Right cardiac atrium (tissue), 5 donors: ENCODE data around the gene SLC13A2. TPM values are rescaled to one million over a fixed set of nuclear protein-coding genes. Genes with fewer than 3 reads are reported as not detected.

Experiments
- ATAC-seq, 2 donors: fragments of 200-7000 bp; cut with Tn5 transposase; one replicate each; pipeline versions ENCODE4 v1.8.0 to v1.9.1; 2020; ENCODE audit warnings: moderate library complexity in 2 of 2, mild to moderate bottlenecking in 1 of 2
- DNase-seq, 3 donors: peaks; one replicate each; pipeline ENCODE4 v3.0.0-alpha.2; 2020
- H3K27ac ChIP-seq: one replicate; pipeline ENCODE4 v1.5.1; 2013; ENCODE audit warnings: mild to moderate bottlenecking, low read length, control low read depth, moderate library complexity
- H3K27me3 ChIP-seq: one replicate; pipeline ENCODE4 v1.6.1; 2013; ENCODE audit not compliant: control insufficient read depth, insufficient read depth
- H3K4me1 ChIP-seq: one replicate; pipeline ENCODE4 v1.6.1; 2013; ENCODE audit warnings: low read length; ENCODE audit not compliant: control insufficient read depth, insufficient read depth
- H3K4me3 ChIP-seq: one replicate; pipeline ENCODE4 v1.5.1; 2013; ENCODE audit warnings: low read length, control low read depth
- H3K9me3 ChIP-seq: one replicate; pipeline ENCODE4 v1.6.1; 2013; ENCODE audit warnings: low read length; ENCODE audit not compliant: control insufficient read depth
- WGBS: extraction: QIAGEN DNeasy Blood & Tissue Kit; methylation state at CpG from one replicate; pipeline ENCODE4 v1.1.7; 2013; 5-methylcytosine and 5-hydroxymethylcytosine counted together
- intact Hi-C, 4 donors: fragments of 100-400 bp; cut with DNase I; formaldehyde crosslinking; loops; one replicate each; pipeline versions ENCODE4 v1.11.0 to v1.14.0; 2022 to 2023
- polyA plus RNA-seq: library from polyadenylated mRNA; stranded (reverse); fragments of 200-250 nt; gene quantifications from one replicate; pipeline ENCODE4 v1.2.3, GENCODE V29; 2013
- total RNA-seq, 4 donors: library from RNA; stranded (reverse); fragmentation: NEBNext Ultra II Directional; extraction: Animal tissue kit (Norgen Biotek cat#: 25700); gene quantifications; one replicate each; pipeline ENCODE4 v1.2.1, GENCODE V29; 2021
- donor health status: healthy with polysubstance abuse.
- donor health status: DM: no; HTN: yes; CAD: no.
- donor health status: DM: no; HTN: no; CAD: no.
- donor health status: DM: no; HTN: yes; CAD: no; lungs with severe emphysema.
- donor health status: DM: yes; HTN: yes; CAD: no.

SLC13A2 gene
- total and polyA plus RNA-seq, 5 donors: not detected

- ATAC-seq (peak; percentile 54 to 75), DNase-seq (peak; percentile 64 to 89 (median 85))
- Histone ChIP-seq H3K4me1 (no peaks in the 10 kb centered on the region), H3K4me3 (no peak overlapping the region), H3K9me3 (no peaks in the 10 kb centered on the region), H3K27me3 (no peaks in the 10 kb centered on the region), H3K27ac (no peak overlapping the region)
- 35% methylated on average over 15 of the region's 15 CpGs for WGBS
- intact Hi-C loops: loop anchor here in 3 of 4 donors (5.0 to 10.0 kb wide), 3 partner anchors 48 to 118 kb away; partner anchors contain the start of gene RSKR (in 3 of the 3)
Measured at GRCh38 chr17:28494445-28495188, 21.2 kb downstream of the SLC13A2 start.

GRCh38 chr17:28495635-28496034 is 22.2 kb downstream of the SLC13A2 start:
- intact Hi-C loops: loop anchor here in 3 of 4 donors (2.0 to 10.0 kb wide), 4 partner anchors 47 to 117 kb away; partner anchors contain the start of gene RSKR (in 3 of the 3)
- no peak overlapping the region for H3K27ac ChIP-seq
- H3K27me3 ChIP-seq: no peaks in the 10 kb centered on the region
- DNase-seq: no peak
- H3K9me3 ChIP-seq: no peaks in the 10 kb centered on the region
- no peak for ATAC-seq
- H3K4me3 ChIP-seq: no peak overlapping the region
- H3K4me1 ChIP-seq: no peaks in the 10 kb centered on the region
- 86% methylated on average over 8 of the region's 8 CpGs for WGBS

- intact Hi-C loops: loop anchor here in 3 of 4 donors (2.0 to 10.0 kb wide), 4 partner anchors 44 to 114 kb away; partner anchors contain the start of gene RSKR (in 3 of the 3)
- H3K4me1 ChIP-seq: no peaks in the 10 kb centered on the region
- DNase-seq: peak in 1 of 3 donors; percentile 6
- ATAC-seq: no peak
- WGBS: 50% methylated on average over 9 of the region's 9 CpGs
- no peaks in the 10 kb centered on the region for H3K9me3 ChIP-seq
- no peaks in the 10 kb centered on the region for H3K27me3 ChIP-seq
- H3K27ac ChIP-seq: no peak overlapping the region
- H3K4me3 ChIP-seq: no peak overlapping the region
Measured at GRCh38 chr17:28497931-28498330, 24.5 kb downstream of the SLC13A2 start.

- Histone ChIP-seq H3K9me3 (no peaks in the 10 kb centered on the region), H3K27me3 (no peaks in the 10 kb centered on the region), H3K4me1 (no peaks in the 10 kb centered on the region), H3K27ac (no peak overlapping the region), H3K4me3 (no peak overlapping the region)
- intact Hi-C loops: loop anchor here in 3 of 4 donors (5.0 to 10.0 kb wide), 3 partner anchors 43 to 113 kb away; partner anchors contain the start of gene RSKR (in 3 of the 3)
- ATAC-seq: no peak
- WGBS: 53% methylated on average over 12 of the region's 12 CpGs
- peak in 1 of 3 donors; percentile 31 for DNase-seq
Measured at GRCh38 chr17:28498652-28499363, 25.4 kb downstream of the SLC13A2 start.

GRCh38 chr17:28499364-28499664 is 25.9 kb downstream of the SLC13A2 start:
- ATAC-seq (no peak), DNase-seq (peak in 1 of 3 donors; percentile 16)
- Histone ChIP-seq H3K4me3 (no peak overlapping the region), H3K27ac (no peak overlapping the region), H3K9me3 (no peaks in the 10 kb centered on the region), H3K27me3 (no peaks in the 10 kb centered on the region), H3K4me1 (no peaks in the 10 kb centered on the region)
- 88% methylated on average over 9 of the region's 9 CpGs for WGBS
- intact Hi-C loops: loop anchor here in 3 of 4 donors (5.0 to 10.0 kb wide), 3 partner anchors 43 to 113 kb away; partner anchors contain the start of gene RSKR (in 3 of the 3)

- WGBS: 69% methylated on average over 9 of the region's 9 CpGs
- ATAC-seq (peak in 1 of 2 donors; percentile 18), DNase-seq (peak in 1 of 3 donors; percentile 16)
- Histone ChIP-seq H3K4me1 (no peaks in the 10 kb centered on the region), H3K4me3 (no peak overlapping the region), H3K27me3 (no peaks in the 10 kb centered on the region), H3K9me3 (no peaks in the 10 kb centered on the region), H3K27ac (no peak overlapping the region)
- intact Hi-C loops: loop anchor here in 3 of 4 donors (5.0 to 10.0 kb wide), 3 partner anchors 42 to 112 kb away; partner anchors contain the start of gene RSKR (in 3 of the 3)
Measured at GRCh38 chr17:28499684-28500357, 26.4 kb downstream of the SLC13A2 start.

GRCh38 chr17:28500712-28501379 is 27.4 kb downstream of the SLC13A2 start:
- Histone ChIP-seq H3K4me1 (no peaks in the 10 kb centered on the region), H3K9me3 (no peaks in the 10 kb centered on the region), H3K27ac (no peak overlapping the region), H3K27me3 (no peaks in the 10 kb centered on the region), H3K4me3 (no peak overlapping the region)
- DNase-seq: peak in 1 of 3 donors; percentile 30
- intact Hi-C loops: no loop called here
- ATAC-seq: no peak
- 62% methylated on average over 13 of the region's 13 CpGs for WGBS

- no peaks in the 10 kb centered on the region for H3K4me1 ChIP-seq
- 56% methylated on average over 3 of the region's 3 CpGs for WGBS
- ATAC-seq (peak in 1 of 2 donors; percentile 14), DNase-seq (peak in 1 of 3 donors; percentile 12)
- intact Hi-C loops: no loop called here
- no peaks in the 10 kb centered on the region for H3K9me3 ChIP-seq
- no peak overlapping the region for H3K27ac ChIP-seq
- no peak overlapping the region for H3K4me3 ChIP-seq
- no peaks in the 10 kb centered on the region for H3K27me3 ChIP-seq
Measured at GRCh38 chr17:28501421-28502284, 28.2 kb downstream of the SLC13A2 start.

- no peak for DNase-seq
- H3K4me1 ChIP-seq: no peaks in the 10 kb centered on the region
- WGBS: 66% methylated on average over 3 of the region's 3 CpGs
- H3K9me3 ChIP-seq: no peaks in the 10 kb centered on the region
- no peak overlapping the region for H3K4me3 ChIP-seq
- no peak overlapping the region for H3K27ac ChIP-seq
- ATAC-seq: no peak
- no peaks in the 10 kb centered on the region for H3K27me3 ChIP-seq
- intact Hi-C loops: no loop called here
Measured at GRCh38 chr17:28503420-28503819, 30.0 kb downstream of the SLC13A2 start.
